NK-92 (cell line): ENCODE measurements around the gene DUSP28.
A peak's percentile ranks its signal among the peaks of the same experiment; 100 is the strongest.

Experiments
- DNase-seq: peaks from one replicate; lab custom pipeline; 2025; ENCODE audit not compliant: unreplicated experiment; lab: John Stamatoyannopoulos, UW

DUSP28 gene

GRCh38 chr2:240585681-240586197 is 25.6 kb downstream of the DUSP28 start:
- no peak for DNase-seq

- DNase-seq, result peak; percentile 50
These were observed 26.2 kb downstream of the DUSP28 start, which contains the start of gene CAPN10 for GRCh38 chr2:240586198-240586918. Gene CAPN10, plus strand, starts transcription at chr2:240586734. Its CDS starts 178 bp downstream, at chr2:240586912.

- no peak for DNase-seq
These were observed 27.0 kb downstream of the DUSP28 start for GRCh38 chr2:240586919-240587800.

GRCh38 chr2:240588006-240588655 is 28.0 kb downstream of the DUSP28 start:
- DNase-seq, result no peak

- DNase-seq, result no peak
These were observed 28.5 kb downstream of the DUSP28 start for GRCh38 chr2:240588669-240589068.

- no peak for DNase-seq
These were observed 29.2 kb downstream of the DUSP28 start for GRCh38 chr2:240589375-240589774.

GRCh38 chr2:240589850-240590525 is 29.8 kb downstream of the DUSP28 start:
- no peak for DNase-seq

GRCh38 chr2:240590681-240591111 is 30.5 kb downstream of the DUSP28 start:
- no peak for DNase-seq

- DNase-seq, result no peak
These were observed 31.1 kb downstream of the DUSP28 start for GRCh38 chr2:240591226-240591625.

GRCh38 chr2:240591784-240592183 is 31.6 kb downstream of the DUSP28 start:
- no peak for DNase-seq

- DNase-seq, result no peak
These were observed 33.0 kb downstream of the DUSP28 start for GRCh38 chr2:240593026-240593702.

GRCh38 chr2:240593703-240594451 is 33.7 kb downstream of the DUSP28 start:
- DNase-seq, result no peak

- DNase-seq, result no peak
These were observed 34.6 kb downstream of the DUSP28 start for GRCh38 chr2:240594511-240595380.

GRCh38 chr2:240595381-240596079 is 35.4 kb downstream of the DUSP28 start:
- no peak for DNase-seq

GRCh38 chr2:240596080-240596460 is 35.9 kb downstream of the DUSP28 start:
- no peak for DNase-seq

- no peak for DNase-seq
These were observed 36.4 kb downstream of the DUSP28 start for GRCh38 chr2:240596491-240596931.

GRCh38 chr2:240597054-240597418 is 36.9 kb downstream of the DUSP28 start:
- DNase-seq, result no peak
